Activated T-cell treated with anti-CD3 and anti-CD28 coated beads, Interleukin-2, amount 50 U/mL, for 72 hours (primary cell): ENCODE results near the gene C11orf16. TPM values are rescaled to one million over a fixed set of nuclear protein-coding genes. Genes with fewer than 3 reads are reported as not detected.

ENCODE experiments used
- ATAC-seq, 2 donors: fragments of 150-1000 bp; cut with Tn5 transposase; replicated peaks in 1 of 2; 2 replicates each; pipeline ENCODE4 v1.10.0; 2021; ENCODE audit warnings: moderate library complexity in 2 of 2, mild to moderate bottlenecking in 1 of 2
- DNase-seq, 2 donors: peaks; one replicate each; pipeline ENCODE4 v3.0.0; 2021 to 2022; ENCODE audit warnings: mixed read lengths in 1 of 2
- H3K27ac Mint-ChIP-seq: one replicate; pipeline ENCODE4 v1.8.0; 2022; ENCODE audit warnings: mild to moderate bottlenecking, moderate library complexity, mixed read lengths
- H3K27me3 Mint-ChIP-seq: one replicate; pipeline ENCODE4 v1.8.0; 2022; ENCODE audit warnings: low read depth, mixed read lengths
- H3K36me3 Mint-ChIP-seq, 2 donors: one replicate each; pipeline ENCODE4 v1.8.0; 2022; ENCODE audit warnings: mixed read lengths in 2 of 2, mild to moderate bottlenecking in 1 of 2; ENCODE audit not compliant: insufficient read depth in 2 of 2
- H3K4me1 Mint-ChIP-seq: one replicate; pipeline ENCODE4 v1.8.0; 2022; ENCODE audit warnings: low read depth, mixed read lengths
- H3K4me3 Mint-ChIP-seq, 2 donors: one replicate each; pipeline ENCODE4 v1.8.0; 2022; ENCODE audit warnings: mild to moderate bottlenecking in 2 of 2, mixed read lengths in 2 of 2, moderate library complexity in 2 of 2
- H3K9me3 Mint-ChIP-seq, 2 donors: one replicate each; pipeline ENCODE4 v1.8.0; 2022; ENCODE audit warnings: mixed read lengths in 2 of 2
- total RNA-seq, 2 donors: library from RNA; stranded (reverse); gene quantifications; one replicate each; pipeline ENCODE4 v1.2.3, GENCODE V29; 2022

Gene C11orf16
- total RNA-seq, 2 donors from 2014 or later: not detected

DNA sequence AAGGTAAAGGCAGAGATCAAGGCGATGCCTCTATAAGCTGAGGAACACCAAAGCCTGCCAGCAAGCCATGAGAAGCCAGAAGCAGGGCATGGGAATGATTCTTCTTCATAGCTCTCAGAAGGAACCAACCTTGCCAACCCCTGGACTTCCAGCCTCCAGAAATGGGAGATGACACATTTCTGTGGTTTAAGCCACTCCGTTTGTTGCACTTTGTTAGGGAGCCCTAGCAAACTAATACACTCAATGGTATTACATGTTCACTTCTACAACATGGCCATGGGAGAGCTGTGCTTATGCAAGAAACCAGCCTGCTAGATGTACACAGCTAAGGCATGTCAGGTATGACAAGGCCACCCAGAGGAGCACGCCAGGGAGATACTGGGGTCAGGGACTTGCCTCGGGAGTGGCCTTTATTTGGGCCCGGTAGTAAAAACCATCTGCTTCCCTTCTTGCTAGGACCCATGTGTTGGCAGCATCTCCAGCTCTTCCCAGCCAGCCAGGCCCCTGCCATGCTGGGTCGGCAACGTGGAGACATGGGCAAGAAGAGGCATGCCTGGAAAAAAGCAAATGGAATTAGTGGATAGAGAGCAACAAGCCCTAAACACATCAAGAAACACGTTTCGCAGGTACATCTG is 3.6 kb downstream of the C11orf16 start:
- H3K4me3 Mint-ChIP-seq: no peak overlapping the region
- no peaks in the 10 kb centered on the region for H3K36me3 Mint-ChIP-seq

DNA sequence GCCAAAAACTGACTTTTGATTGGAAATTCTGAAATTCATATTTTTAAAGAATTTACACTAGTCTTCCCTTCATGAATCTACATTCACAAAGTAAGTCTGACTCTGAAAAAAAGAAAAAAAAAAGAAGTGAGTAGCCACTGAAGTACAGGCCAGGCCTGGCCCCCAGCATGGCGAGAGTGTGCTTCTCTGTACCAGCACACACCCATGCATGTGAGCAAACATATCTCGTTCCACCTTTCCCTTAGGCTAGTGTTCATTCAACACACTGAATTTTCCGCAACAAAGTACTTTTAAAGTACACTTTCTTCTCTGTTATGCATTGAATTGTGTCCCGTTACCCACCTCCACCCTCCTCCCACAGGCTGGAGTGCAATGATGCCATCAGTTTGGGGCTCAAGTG is 4.5 kb downstream of the C11orf16 start:
- Mint-ChIP-seq H3K27ac (no peak overlapping the region), H3K27me3 (no peaks in the 10 kb centered on the region)
- ATAC-seq: no peak

More for the DNA sequence above, 3.6 kb downstream of the C11orf16 start:
- Mint-ChIP-seq H3K4me1 (no peaks in the 10 kb centered on the region), H3K27ac (no peak overlapping the region), H3K9me3 (no peaks in the 10 kb centered on the region), H3K27me3 (no peaks in the 10 kb centered on the region)
- ATAC-seq (no peak), DNase-seq (no peak)

DNA sequence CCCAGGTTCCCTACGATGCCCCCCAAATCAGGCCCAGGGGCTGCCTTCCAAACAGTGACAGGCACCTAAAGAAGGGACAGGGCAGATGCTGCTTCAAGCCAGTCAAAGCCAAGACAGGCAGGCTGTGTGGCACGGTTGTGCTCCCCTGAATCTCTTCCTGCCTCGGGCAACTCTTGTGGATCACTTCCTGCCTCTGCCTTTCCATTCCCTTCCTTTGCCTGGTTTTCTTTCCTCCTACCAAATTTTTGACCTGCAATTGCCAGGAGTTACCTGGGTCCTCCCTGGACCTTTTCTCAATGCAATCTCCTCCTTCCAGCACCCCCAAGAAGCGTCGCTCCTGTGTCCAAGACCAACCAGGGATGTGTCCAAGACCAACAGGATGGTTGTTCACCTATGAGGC is 5.5 kb downstream of the C11orf16 start:
- no peaks in the 10 kb centered on the region for H3K36me3 Mint-ChIP-seq
- H3K27ac Mint-ChIP-seq: no peak overlapping the region
- H3K4me3 Mint-ChIP-seq: no peak overlapping the region
- H3K4me1 Mint-ChIP-seq: no peaks in the 10 kb centered on the region
- ATAC-seq (no peak), DNase-seq (no peak)
- no peaks in the 10 kb centered on the region for H3K27me3 Mint-ChIP-seq
- no peaks in the 10 kb centered on the region for H3K9me3 Mint-ChIP-seq

More for the DNA sequence above, 4.5 kb downstream of the C11orf16 start:
- Mint-ChIP-seq H3K36me3 (no peaks in the 10 kb centered on the region), H3K4me3 (no peak overlapping the region), H3K4me1 (no peaks in the 10 kb centered on the region), H3K9me3 (no peaks in the 10 kb centered on the region)
- DNase-seq: no peak

DNA sequence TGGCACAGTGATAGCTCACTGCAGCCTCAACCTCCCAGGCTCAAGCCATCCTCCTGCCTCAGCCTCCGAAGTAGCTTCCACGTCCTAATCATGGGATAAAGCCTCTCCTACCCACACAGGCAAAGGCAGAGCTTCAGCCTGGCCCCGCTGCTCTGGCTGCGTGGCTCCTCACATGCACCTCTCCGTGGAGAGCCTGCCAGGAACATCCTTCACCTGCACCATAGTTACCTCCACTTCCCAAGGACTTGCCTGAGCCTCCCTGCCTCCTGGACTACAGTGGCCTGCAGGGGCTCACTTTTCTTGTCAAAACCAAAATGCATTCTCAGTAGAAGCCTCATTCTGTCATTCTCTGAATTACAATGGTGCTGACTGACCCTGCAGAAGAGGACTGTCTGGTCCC is 6.5 kb downstream of the C11orf16 start:
- H3K4me3 Mint-ChIP-seq: no peak overlapping the region
- no peak for ATAC-seq
- H3K27me3 Mint-ChIP-seq: no peaks in the 10 kb centered on the region
- H3K4me1 Mint-ChIP-seq: no peaks in the 10 kb centered on the region
- H3K36me3 Mint-ChIP-seq: no peaks in the 10 kb centered on the region
- no peak overlapping the region for H3K27ac Mint-ChIP-seq
- DNase-seq: no peak
- no peaks in the 10 kb centered on the region for H3K9me3 Mint-ChIP-seq

DNA sequence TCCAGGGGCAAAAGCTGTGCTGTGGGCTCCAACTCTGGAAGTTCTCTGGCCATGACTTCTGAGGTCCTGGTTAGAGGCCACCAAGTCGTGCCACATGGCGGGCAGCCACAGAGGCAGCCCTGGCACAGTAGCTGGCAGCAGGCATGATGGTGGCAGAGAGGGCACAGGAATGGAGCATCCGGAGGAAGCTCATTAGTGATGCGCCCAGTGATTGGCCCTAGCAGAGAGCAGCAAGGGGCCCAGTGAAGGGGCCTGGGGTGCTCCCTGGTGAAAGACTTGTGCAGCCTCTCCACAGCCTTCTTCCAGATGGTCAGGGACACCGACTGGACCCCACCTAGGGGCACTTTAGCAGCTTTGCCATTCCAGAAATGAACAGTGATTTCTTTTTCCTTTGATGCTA is 7.0 kb downstream of the C11orf16 start:
- H3K27ac Mint-ChIP-seq: no peak overlapping the region
- no peaks in the 10 kb centered on the region for H3K36me3 Mint-ChIP-seq
- ATAC-seq (no peak), DNase-seq (no peak)
- H3K4me3 Mint-ChIP-seq: no peak overlapping the region
- H3K4me1 Mint-ChIP-seq: no peaks in the 10 kb centered on the region
- no peaks in the 10 kb centered on the region for H3K27me3 Mint-ChIP-seq
- H3K9me3 Mint-ChIP-seq: no peaks in the 10 kb centered on the region

DNA sequence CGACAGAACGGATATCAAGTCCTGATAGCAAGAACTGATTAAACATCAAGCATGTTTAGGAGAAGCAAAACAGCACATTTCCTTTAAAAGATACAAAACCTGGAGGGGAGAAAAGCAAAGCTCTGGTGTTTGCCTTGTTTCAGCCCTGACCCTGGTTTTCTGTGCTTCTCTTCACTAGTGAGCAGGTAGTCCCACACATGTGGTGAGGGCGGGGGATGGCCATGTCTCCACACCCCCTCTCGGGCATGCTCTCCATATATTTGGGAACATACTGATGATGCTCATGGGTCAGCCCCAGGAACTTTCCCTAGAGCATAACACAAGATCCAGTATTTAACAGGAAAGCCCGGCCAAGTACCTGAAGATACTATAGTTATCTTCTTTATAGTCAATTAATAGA is 10.1 kb downstream of the C11orf16 start:
- Mint-ChIP-seq H3K9me3 (no peaks in the 10 kb centered on the region), H3K4me1 (no peaks in the 10 kb centered on the region), H3K36me3 (peaks cover 0 to 1% of the 10 kb centered on the region in 2 donors), H3K27me3 (no peaks in the 10 kb centered on the region), H3K4me3 (no peak overlapping the region), H3K27ac (no peak overlapping the region)
- DNase-seq (no peak), ATAC-seq (no peak)

DNA sequence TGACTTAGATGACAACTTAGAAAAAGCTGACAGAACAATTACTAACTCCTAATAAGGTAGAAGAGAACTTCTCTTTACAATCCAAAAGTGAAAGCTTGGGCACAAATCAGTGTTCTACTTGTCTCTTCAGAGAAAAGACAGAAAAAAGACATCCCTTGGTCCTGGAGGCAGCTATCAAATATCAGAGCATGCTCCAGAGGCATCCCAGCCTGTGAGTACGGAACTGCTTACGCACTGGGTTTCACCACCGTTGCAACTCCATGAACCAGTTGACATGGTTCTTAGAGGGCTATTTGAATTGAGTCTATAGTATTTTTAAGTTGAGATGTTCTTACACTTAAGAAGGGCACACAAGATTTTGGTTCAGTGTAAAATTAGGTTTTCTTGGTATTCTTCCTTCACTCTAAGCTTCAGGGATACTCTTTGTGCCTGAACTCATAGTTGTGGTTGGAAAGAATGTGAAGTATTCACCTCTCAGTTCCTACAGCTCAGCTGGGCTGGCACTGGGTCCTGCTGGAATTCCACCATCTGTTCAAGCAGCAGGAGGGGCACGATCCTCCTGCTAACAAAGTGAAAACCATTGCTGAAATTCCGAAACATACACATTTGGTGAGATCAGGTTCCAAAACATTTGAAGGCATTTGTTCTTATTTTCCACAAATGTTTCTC is 15.5 kb downstream of the C11orf16 start:
- no peaks in the 10 kb centered on the region for H3K27me3 Mint-ChIP-seq
- no peak for ATAC-seq
- no peaks in the 10 kb centered on the region for H3K9me3 Mint-ChIP-seq

DNA sequence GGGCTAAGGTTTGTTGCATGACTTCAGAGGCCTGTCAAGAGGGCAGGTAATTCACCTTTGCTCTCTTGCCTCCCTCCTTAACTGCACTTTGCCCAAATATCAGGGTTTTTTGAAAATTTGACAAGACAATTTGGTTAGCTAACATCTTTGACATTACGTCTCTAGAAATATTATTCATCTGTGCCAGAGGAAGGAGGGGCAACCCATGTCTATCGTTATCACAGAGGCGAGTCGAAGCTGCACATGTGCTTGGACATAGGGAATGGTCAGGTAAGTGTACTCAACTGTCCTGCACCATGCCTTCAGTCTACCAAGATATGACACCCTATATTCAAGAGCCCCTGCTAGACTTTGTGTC is 18.1 kb downstream of the C11orf16 start:
- H3K27me3 Mint-ChIP-seq: peaks cover 7% of the 10 kb centered on the region
- peak overlapping the region in 1 of 2 donors; percentile 69 for H3K4me3 Mint-ChIP-seq
- no peak overlapping the region for H3K27ac Mint-ChIP-seq
- H3K4me1 Mint-ChIP-seq: peaks cover 27% of the 10 kb centered on the region
- ATAC-seq (no peak), DNase-seq (no peak)
- peaks cover 0 to 2% of the 10 kb centered on the region in 2 donors for H3K36me3 Mint-ChIP-seq
- H3K9me3 Mint-ChIP-seq: no peaks in the 10 kb centered on the region

More for the DNA sequence above, 15.5 kb downstream of the C11orf16 start:
- no peak overlapping the region for H3K4me3 Mint-ChIP-seq
- no peak overlapping the region for H3K27ac Mint-ChIP-seq
- H3K36me3 Mint-ChIP-seq: peaks cover 0 to 1% of the 10 kb centered on the region in 2 donors
- DNase-seq: no peak
- peaks cover 18% of the 10 kb centered on the region for H3K4me1 Mint-ChIP-seq

DNA sequence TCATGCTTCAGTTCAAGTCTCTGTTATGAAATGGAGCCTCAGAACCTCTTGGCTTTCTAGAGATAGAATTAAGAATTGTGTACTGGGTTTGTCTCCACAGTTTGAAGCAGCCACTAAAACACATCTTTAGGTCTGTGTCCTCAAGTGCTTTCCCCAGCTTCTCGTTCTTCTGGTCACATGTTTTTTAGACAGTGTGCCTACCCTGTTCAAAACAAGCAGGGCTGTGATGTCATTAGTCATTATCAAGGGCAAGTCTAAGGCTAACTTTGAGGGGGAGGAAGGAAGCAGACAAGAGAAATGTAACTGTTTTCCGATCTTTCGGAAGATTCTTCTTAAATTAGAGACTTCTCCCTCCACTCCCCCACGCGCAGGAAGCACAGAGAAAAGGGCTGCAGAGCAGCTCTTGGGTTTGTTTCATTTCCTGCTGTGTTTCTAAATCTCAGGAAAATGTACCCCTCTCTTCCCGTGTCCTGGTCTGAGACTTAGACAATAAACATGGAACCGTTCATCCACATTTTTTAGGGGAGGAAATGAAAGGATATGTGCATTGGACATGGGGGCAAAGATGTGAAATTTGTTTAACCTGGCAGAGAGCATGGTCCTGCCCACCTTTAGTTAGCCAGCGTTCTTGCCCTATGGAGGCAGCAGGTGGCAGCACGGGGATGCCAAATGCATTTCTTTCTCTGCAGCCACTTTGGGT is 18.6 kb downstream of the C11orf16 start:
- peak; percentile 31 to 35 for ATAC-seq
- peak; percentile 50 to 56 for DNase-seq
- Mint-ChIP-seq H3K36me3 (peaks cover 0 to 2% of the 10 kb centered on the region in 2 donors), H3K9me3 (no peaks in the 10 kb centered on the region), H3K4me3 (peak overlapping the region; percentile 66 to 69), H3K27ac (peak overlapping the region; percentile 78), H3K4me1 (peaks cover 32% of the 10 kb centered on the region), H3K27me3 (peaks cover 12% of the 10 kb centered on the region)

DNA sequence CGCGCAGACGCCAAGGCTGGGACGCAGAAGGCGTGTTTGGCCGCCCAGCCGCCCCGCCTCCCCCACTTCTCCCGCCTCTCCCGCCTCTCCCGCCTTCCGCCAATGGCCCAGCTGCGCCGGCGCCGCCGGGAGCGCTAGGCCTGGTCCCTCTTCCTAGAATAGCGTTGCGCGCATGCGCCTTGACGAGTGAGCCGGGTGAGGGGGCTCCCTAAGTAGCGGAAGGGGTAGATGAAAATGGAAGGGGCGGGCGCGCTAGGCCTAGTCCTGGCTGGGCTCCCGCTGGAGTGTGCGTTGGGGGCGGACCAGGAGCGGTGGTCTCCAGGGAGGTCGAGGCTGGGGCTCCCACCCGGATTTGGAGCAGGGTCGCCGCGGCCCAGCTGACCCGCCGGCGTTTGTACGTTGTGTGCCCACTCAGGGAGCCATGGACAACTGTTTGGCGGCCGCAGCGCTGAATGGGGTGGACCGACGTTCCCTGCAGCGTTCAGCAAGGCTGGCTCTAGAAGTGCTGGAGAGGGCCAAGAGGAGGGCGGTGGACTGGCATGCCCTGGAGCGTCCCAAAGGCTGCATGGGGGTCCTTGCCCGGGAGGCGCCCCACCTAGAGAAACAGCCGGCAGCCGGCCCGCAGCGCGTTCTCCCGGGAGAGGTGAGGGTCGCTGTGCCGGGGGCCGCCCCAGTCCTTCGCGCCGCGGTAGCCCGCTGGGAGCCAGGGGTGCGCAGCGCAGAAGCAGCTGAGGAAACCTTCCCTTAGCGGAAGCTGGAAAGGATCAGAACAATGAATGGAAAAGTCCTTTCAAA is 21.5 kb downstream of the C11orf16 start, which contains the start of gene AKIP1:
Gene AKIP1, plus strand, starts transcription at position 161 of the 795 bp plus-strand sequence. Its CDS starts 261 bp downstream, at position 422.
- peak within 1 kb of the TSS; percentile 89 to 96 for H3K4me3 Mint-ChIP-seq
- H3K36me3 Mint-ChIP-seq: peaks cover 0 to 2% of the 10 kb centered on the region in 2 donors
- H3K27ac Mint-ChIP-seq: peak within 1 kb of the TSS; percentile 89
- peaks cover 17% of the 10 kb centered on the region for H3K27me3 Mint-ChIP-seq
- peaks cover 47% of the 10 kb centered on the region for H3K4me1 Mint-ChIP-seq
- DNase-seq (peak; percentile 85 to 89), ATAC-seq (peak; percentile 82 to 83)
- no peaks in the 10 kb centered on the region for H3K9me3 Mint-ChIP-seq

DNA sequence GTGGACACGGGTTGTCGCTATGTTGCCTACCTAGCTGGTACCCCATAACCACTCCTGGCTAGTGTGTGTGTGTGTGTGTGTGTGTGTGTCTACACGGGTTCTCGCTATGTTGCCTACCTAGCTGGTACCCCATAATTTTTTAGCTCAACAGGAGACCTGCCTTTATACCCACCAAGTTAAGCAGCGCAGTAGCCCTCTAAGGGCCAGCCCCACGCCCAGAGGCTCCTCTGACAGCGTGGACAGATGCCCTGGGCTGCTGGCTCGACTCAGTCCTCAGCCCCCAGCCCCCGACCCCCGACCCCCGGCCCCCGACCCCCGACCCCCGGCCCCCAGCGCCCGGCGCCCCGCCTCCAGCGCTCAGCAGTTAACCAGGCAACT is 22.1 kb downstream of the C11orf16 start:
- H3K36me3 Mint-ChIP-seq: peaks cover 0 to 2% of the 10 kb centered on the region in 2 donors
- H3K4me3 Mint-ChIP-seq: peak overlapping the region; percentile 89 to 96
- DNase-seq (peak in 1 of 2 donors; percentile 6), ATAC-seq (peak; percentile 12 to 31)
- peaks cover 17% of the 10 kb centered on the region for H3K27me3 Mint-ChIP-seq
- H3K9me3 Mint-ChIP-seq: no peaks in the 10 kb centered on the region
- H3K27ac Mint-ChIP-seq: peak overlapping the region; percentile 13
- H3K4me1 Mint-ChIP-seq: peaks cover 52% of the 10 kb centered on the region

DNA sequence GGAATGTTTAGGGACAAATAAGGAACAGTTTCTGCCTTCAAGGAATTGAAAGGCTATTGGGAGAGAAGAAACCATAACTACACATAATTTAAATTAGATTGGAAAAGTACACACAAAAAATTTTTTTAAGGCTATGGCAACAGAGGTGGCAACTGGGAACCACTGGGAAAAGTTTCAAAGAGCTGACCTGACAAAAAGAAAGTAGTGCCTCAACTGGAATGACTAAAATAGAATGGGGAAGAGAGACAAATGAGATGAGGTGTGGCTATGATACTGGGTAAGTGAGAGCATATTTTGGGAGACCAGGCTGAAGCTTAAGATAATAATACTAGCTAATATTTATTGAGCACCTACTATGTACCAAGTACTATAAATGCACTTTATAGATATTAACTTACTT is 24.6 kb downstream of the C11orf16 start:
- ATAC-seq: no peak
- Mint-ChIP-seq H3K4me1 (peaks cover 41% of the 10 kb centered on the region), H3K36me3 (peaks cover 0 to 2% of the 10 kb centered on the region in 2 donors), H3K4me3 (no peak overlapping the region), H3K27ac (no peak overlapping the region), H3K9me3 (no peaks in the 10 kb centered on the region), H3K27me3 (peaks cover 23% of the 10 kb centered on the region)
- DNase-seq: no peak
